PFSK-1 (cell line): ENCODE measurements around the gene TFCP2L1.

Experiments
- FOXP2 ChIP-seq: optimal IDR thresholded peaks from 2 replicates; pipeline ENCODE3; 2011; ENCODE audit warnings: borderline replicate concordance, control low read depth, inconsistent platforms; ENCODE audit not compliant: insufficient read depth; ENCODE audit errors: extremely low read length, extremely low read depth
- POLR2AphosphoS5 ChIP-seq: IDR thresholded peaks from 2 replicates; pipeline ENCODE4 v1.6.1; 2012; ENCODE audit warnings: low read depth, mild to moderate bottlenecking, control low read depth, low read length, moderate library complexity
- SIN3A ChIP-seq: IDR thresholded peaks from 2 replicates; pipeline ENCODE4 v1.6.1; 2012; ENCODE audit warnings: mild to moderate bottlenecking, low read length, moderate library complexity, borderline replicate concordance; ENCODE audit not compliant: insufficient read depth
- TAF1 ChIP-seq: IDR thresholded peaks from 2 replicates; pipeline ENCODE4 v1.6.1; 2012; ENCODE audit warnings: low read length, control low read depth, borderline replicate concordance; ENCODE audit not compliant: insufficient read depth
- TF ChIP-seq, protein P1 (sequence below), 2 experiments: IDR thresholded peaks; 2 replicates each; pipeline versions ENCODE4 v1.6.1 to v1.8.0; 2011 to 2012; ENCODE audit warnings: low read depth in 2 of 2, low read length in 2 of 2, control low read depth in 1 of 2, inconsistent platforms in 1 of 2, mild to moderate bottlenecking in 1 of 2, moderate library complexity in 1 of 2; ENCODE audit not compliant: insufficient read depth in 1 of 2

DNA sequence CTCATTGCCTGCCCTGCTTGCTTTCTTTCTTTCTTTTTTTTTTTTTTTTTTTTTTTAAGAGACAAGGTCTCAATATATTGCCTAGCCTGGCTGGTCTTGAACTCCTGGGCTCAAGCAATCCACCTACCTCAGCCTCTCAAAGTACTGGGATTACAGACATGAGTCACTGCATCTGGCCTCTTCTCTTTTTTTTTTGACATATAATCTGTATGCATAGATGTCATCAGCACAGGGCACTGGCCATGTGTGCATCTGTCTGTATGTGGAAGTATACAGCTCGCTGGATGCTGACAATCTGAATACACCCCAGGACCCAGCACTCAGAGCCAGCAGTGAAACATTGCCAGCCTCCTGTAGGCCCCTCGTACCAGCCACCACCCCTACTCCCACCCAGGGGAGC, 49.5 kb downstream of the TFCP2L1 start:
- TF ChIP-seq, protein P1, sequence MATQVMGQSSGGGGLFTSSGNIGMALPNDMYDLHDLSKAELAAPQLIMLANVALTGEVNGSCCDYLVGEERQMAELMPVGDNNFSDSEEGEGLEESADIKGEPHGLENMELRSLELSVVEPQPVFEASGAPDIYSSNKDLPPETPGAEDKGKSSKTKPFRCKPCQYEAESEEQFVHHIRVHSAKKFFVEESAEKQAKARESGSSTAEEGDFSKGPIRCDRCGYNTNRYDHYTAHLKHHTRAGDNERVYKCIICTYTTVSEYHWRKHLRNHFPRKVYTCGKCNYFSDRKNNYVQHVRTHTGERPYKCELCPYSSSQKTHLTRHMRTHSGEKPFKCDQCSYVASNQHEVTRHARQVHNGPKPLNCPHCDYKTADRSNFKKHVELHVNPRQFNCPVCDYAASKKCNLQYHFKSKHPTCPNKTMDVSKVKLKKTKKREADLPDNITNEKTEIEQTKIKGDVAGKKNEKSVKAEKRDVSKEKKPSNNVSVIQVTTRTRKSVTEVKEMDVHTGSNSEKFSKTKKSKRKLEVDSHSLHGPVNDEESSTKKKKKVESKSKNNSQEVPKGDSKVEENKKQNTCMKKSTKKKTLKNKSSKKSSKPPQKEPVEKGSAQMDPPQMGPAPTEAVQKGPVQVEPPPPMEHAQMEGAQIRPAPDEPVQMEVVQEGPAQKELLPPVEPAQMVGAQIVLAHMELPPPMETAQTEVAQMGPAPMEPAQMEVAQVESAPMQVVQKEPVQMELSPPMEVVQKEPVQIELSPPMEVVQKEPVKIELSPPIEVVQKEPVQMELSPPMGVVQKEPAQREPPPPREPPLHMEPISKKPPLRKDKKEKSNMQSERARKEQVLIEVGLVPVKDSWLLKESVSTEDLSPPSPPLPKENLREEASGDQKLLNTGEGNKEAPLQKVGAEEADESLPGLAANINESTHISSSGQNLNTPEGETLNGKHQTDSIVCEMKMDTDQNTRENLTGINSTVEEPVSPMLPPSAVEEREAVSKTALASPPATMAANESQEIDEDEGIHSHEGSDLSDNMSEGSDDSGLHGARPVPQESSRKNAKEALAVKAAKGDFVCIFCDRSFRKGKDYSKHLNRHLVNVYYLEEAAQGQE (IDR thresholded peaks at IDR 0.05; ENCODE audit: insufficient read depth in 1 of 2, low read depth in 2 of 2, low read length in 2 of 2), result no peak
- no peak for TF ChIP-seq POLR2AphosphoS5
- no peak for TF ChIP-seq SIN3A
- no peak for TF ChIP-seq FOXP2
- no peak for TF ChIP-seq TAF1
